ENCODE measurements around the gene BROX.
"Not testable (repeated sequence)": the region's sequence is repeated elsewhere in the genome, so short reads cannot be mapped to it uniquely, and the experiment has no call there.

The BROX gene

GRCh38 chr1:222732216-222733159 lies 20.1 kb downstream of the BROX start:
- DNase-seq (ENCODE audit: low read depth): no peak

GRCh38 chr1:222734740-222735139 lies 22.4 kb downstream of the BROX start:
- no peak for DNase-seq (ENCODE audit: low read depth)

GRCh38 chr1:222736470-222736869 lies 24.1 kb downstream of the BROX start:
- no peak for DNase-seq (ENCODE audit: low read depth)

GRCh38 chr1:222736972-222737371 lies 24.6 kb downstream of the BROX start, which contains the start of gene FAM177B:
FAM177B (plus strand) TSS chr1:222737202; CDS start chr1:222746546, 9,344 bp downstream.
- no peak for DNase-seq (ENCODE audit: low read depth)

- no peak for DNase-seq (ENCODE audit: low read depth)
Observed at GRCh38 chr1:222739465-222739864, 27.1 kb downstream of the BROX start.

- DNase-seq (ENCODE audit: low read depth): no peak
Observed at GRCh38 chr1:222739929-222740328, 27.6 kb downstream of the BROX start.

- DNase-seq (ENCODE audit: low read depth): not testable (repeated sequence)
Observed at GRCh38 chr1:222741630-222742457, 29.5 kb downstream of the BROX start.

GRCh38 chr1:222749927-222750326 lies 37.6 kb downstream of the BROX start:
- DNase-seq (ENCODE audit: low read depth): no peak

GRCh38 chr1:222750651-222751050 lies 38.3 kb downstream of the BROX start:
- no peak for DNase-seq (ENCODE audit: low read depth)

GRCh38 chr1:222751255-222751654 lies 38.9 kb downstream of the BROX start:
- DNase-seq (ENCODE audit: low read depth): no peak

GRCh38 chr1:222754366-222755139 lies 42.2 kb downstream of the BROX start:
- no peak for DNase-seq (ENCODE audit: low read depth)

- DNase-seq (ENCODE audit: low read depth): no peak
Observed at GRCh38 chr1:222757646-222758268, 45.4 kb downstream of the BROX start.

GRCh38 chr1:222759451-222760035 lies 47.2 kb downstream of the BROX start:
- no peak for DNase-seq (ENCODE audit: low read depth)

GRCh38 chr1:222761083-222761482 lies 48.7 kb downstream of the BROX start:
- DNase-seq (ENCODE audit: low read depth): no peak

GRCh38 chr1:222762178-222762577 lies 49.8 kb downstream of the BROX start:
- DNase-seq (ENCODE audit: low read depth): not testable (repeated sequence)

GRCh38 chr1:222767152-222767571 lies 54.8 kb downstream of the BROX start:
- no peak for DNase-seq (ENCODE audit: low read depth)

- no peak for DNase-seq (ENCODE audit: low read depth)
Observed at GRCh38 chr1:222768592-222768991, 56.2 kb downstream of the BROX start.

GRCh38 chr1:222769181-222769580 lies 56.8 kb downstream of the BROX start:
- DNase-seq (ENCODE audit: low read depth): no peak

- DNase-seq (ENCODE audit: low read depth): no peak
Observed at GRCh38 chr1:222769971-222770620, 57.7 kb downstream of the BROX start.

GRCh38 chr1:222772996-222773379 lies 60.6 kb downstream of the BROX start:
- DNase-seq (ENCODE audit: low read depth): no peak

GRCh38 chr1:222777463-222777862 lies 65.1 kb downstream of the BROX start:
- DNase-seq (ENCODE audit: low read depth): no peak

Measured in stimulated activated CD8-positive, alpha-beta memory T cell treated with anti-CD3 and anti-CD28 coated beads, Interleukin-15, amount 100 ng/mL, for 1 hour (primary cell).